ENCODE results near the gene NEO1. TPM values are rescaled to one million over a fixed set of nuclear protein-coding genes. Genes with fewer than 3 reads are reported as not detected.

NEO1 gene
- total RNA-seq, 1 experiment from 2014 or later = 41.8 TPM

GRCh38 chr15:73176598-73176997, 124.3 kb downstream of the NEO1 start:
- Histone ChIP-seq H2AK5ac (ENCODE audit: insufficient read length, low read length) (no peak overlapping the region), H3K23ac (ENCODE audit: insufficient read length, low read depth, low read length) (no peak overlapping the region), H4K91ac (ENCODE audit: insufficient read length, low read depth, low read length) (no peak overlapping the region), H4K5ac (ENCODE audit: insufficient read length, low read depth, low read length) (no peak overlapping the region), H3K4me1 (ENCODE audit: insufficient read depth, low read length) (no peaks in the 10 kb centered on the region; the same call in 1 of the 2 replicates), H2BK12ac (ENCODE audit: insufficient read length, low read depth, low read length) (no peak overlapping the region), H2BK20ac (ENCODE audit: low read depth, low read length, poor library complexity, severe bottlenecking) (no peak overlapping the region), H3T11ph (ENCODE audit: low read length) (no peak overlapping the region), H3K9me3 (ENCODE audit: control insufficient read depth, low read depth, low read length) (no peaks in the 10 kb centered on the region), H4K8ac (replicated peaks; ENCODE audit: insufficient read length, low read depth, low read length) (no peak overlapping the region), H3K9ac (ENCODE audit: extremely low read depth, insufficient read length, low read length) (no peak overlapping the region), H2BK15ac (ENCODE audit: low read depth, low read length) (no peak overlapping the region), H3K79me1 (ENCODE audit: insufficient read depth, low read depth, low read length, poor library complexity, severe bottlenecking) (no peaks in the 10 kb centered on the region), H3K4me2 (ENCODE audit: insufficient read depth, insufficient read length, low read length) (no peak overlapping the region), H3K18ac (ENCODE audit: insufficient read length, low read depth, low read length) (no peak overlapping the region), H2BK5ac (ENCODE audit: insufficient read length, low read length) (no peak overlapping the region), H3K56ac (ENCODE audit: insufficient read length, low read depth, low read length) (no peak overlapping the region), H3K14ac (ENCODE audit: insufficient read depth, low read length) (no peak overlapping the region), H4K20me1 (ENCODE audit: control insufficient read depth, insufficient read depth, insufficient read length) (no peaks in the 10 kb centered on the region), H2BK120ac (ENCODE audit: low read depth, low read length, poor library complexity, severe bottlenecking) (no peak overlapping the region), H2AFZ (ENCODE audit: low read length) (no peak overlapping the region), H3K27ac (ENCODE audit: insufficient read length, low read depth, low read length) (no peak overlapping the region), H3K23me2 (ENCODE audit: insufficient read length, low read depth, low read length, poor library complexity, severe bottlenecking) (no peaks in the 10 kb centered on the region), H3K79me2 (ENCODE audit: insufficient read depth, low read length) (no peaks in the 10 kb centered on the region), H3K27me3 (ENCODE audit: insufficient read depth, low read length) (no peaks in the 10 kb centered on the region), H3K4ac (ENCODE audit: low read depth, low read length) (no peak overlapping the region)
- WGBS (ENCODE audit: extremely low coverage, insufficient read length, low lambda C conversion rate) = no CpG with 5 or more reads among the region's 2 CpGs
- Mint-ChIP-seq H3K4me1 (peaks cover 16 to 18% of the 10 kb centered on the region in 2 experiments), H3K27me3 (ENCODE audit: low read depth) (no peaks in the 10 kb centered on the region), H3K27ac (no peak overlapping the region), H3K9me3 (peaks cover 10 to 11% of the 10 kb centered on the region in 2 experiments; a peak in 4 of 5 replicates), H3K36me3 (ENCODE audit: insufficient read depth in 1 of 3, low read depth in 3 of 3) (peaks cover 16 to 25% (median 20%) of the 10 kb centered on the region in 3 experiments), H3K4me3 (no peak overlapping the region)
- TF ChIP-seq CTCF (conservative IDR thresholded peaks at IDR 0.05) = no peak
- no peak for DNase-seq

All from H9 (cell line).